Uterus (tissue), 4 donors: ENCODE results near the gene TTC29. TPM values are rescaled to one million over a fixed set of nuclear protein-coding genes. Genes with fewer than 3 reads are reported as not detected.
"Not testable (repeated sequence)": the region's sequence is repeated elsewhere in the genome, so short reads cannot be mapped to it uniquely, and the experiment has no call there.

Source experiments
- DNase-seq, 2 donors: peaks; one replicate each; pipeline ENCODE4 v3.0.0-alpha.2; 2019 to 2020
- H3K27ac ChIP-seq, 2 donors: fragments of 200-600 bp; sonication (generic); 1 replicate in 1 of 2; 2 replicates in 1 of 2; pipeline ENCODE4 v1.5.1; 2016 to 2018
- H3K27me3 ChIP-seq, 2 donors: fragments of 200-600 bp; sonication (generic); one replicate each; pipeline ENCODE4 v1.5.1; 2018 to 2019; ENCODE audit warnings: control low read depth in 1 of 2
- H3K36me3 ChIP-seq, 2 donors: fragments of 200-600 bp; sonication (generic); one replicate each; pipeline ENCODE4 v1.5.1; 2019; ENCODE audit warnings: control low read depth in 1 of 2
- H3K4me1 ChIP-seq, 2 donors: fragments of 200-600 bp; sonication (generic); one replicate each; pipeline ENCODE4 v1.5.1; 2018 to 2019; ENCODE audit warnings: control low read depth in 1 of 2
- H3K4me3 ChIP-seq, 2 donors: fragments of 200-600 bp; sonication (generic); 1 replicate in 1 of 2; 2 replicates in 1 of 2; pipeline ENCODE4 v1.5.1; 2018 to 2019; ENCODE audit warnings: mild to moderate bottlenecking in 1 of 2
- H3K9me3 ChIP-seq, 2 donors: fragments of 200-600 bp; sonication (generic); one replicate each; pipeline ENCODE4 v1.5.1; 2019; ENCODE audit warnings: control low read depth in 1 of 2
- POLR2A ChIP-seq, 2 donors: fragments of 450-650 bp; IDR thresholded peaks; one replicate each; pipeline ENCODE4 v1.6.1; 2016; ENCODE audit warnings: antibody characterized with exemption in 2 of 2, mild to moderate bottlenecking in 1 of 2, moderate library complexity in 1 of 2
- intact Hi-C: fragments of 100-400 bp; cut with DNase I; formaldehyde crosslinking; loops from one replicate; pipeline ENCODE4 v1.15.1; 2023; ENCODE audit warnings: low total_unique reads
- total RNA-seq, 4 donors: library from RNA; depleted of rRNA in 3 of 4; stranded (reverse); fragments of >200 nt in 3 of 4; gene quantifications; one replicate each; pipeline versions ENCODE4 v1.1.0 to v1.2.4, GENCODE V29; 2014 to 2023
- TF ChIP-seq, protein P1 (sequence below), 4 experiments: fragments of 200-600 bp in 2 of 4; fragments of 450-650 bp in 2 of 4; sonication (generic) in 2 of 4; IDR thresholded peaks; one replicate each; pipeline ENCODE4 v1.5.1; 2016 to 2019; ENCODE audit warnings: antibody characterized with exemption in 4 of 4, mild to moderate bottlenecking in 2 of 4, moderate library complexity in 1 of 4
- donor health status: DM: yes; HTN: yes; CAD: no.

The TTC29 gene
- total RNA-seq, 4 donors from 2014 or later = 2.1 TPM; not detected in 3

GRCh38 chr4:146709956-146710355 lies 235.7 kb downstream of the TTC29 start:
- intact Hi-C loops = no loop called here
- Histone ChIP-seq H3K4me3 (no peak overlapping the region), H3K27me3 (no peaks in the 10 kb centered on the region), H3K9me3 (no peaks in the 10 kb centered on the region), H3K27ac (no peak overlapping the region), H3K36me3 (no peaks in the 10 kb centered on the region), H3K4me1 (no peaks in the 10 kb centered on the region)
- no peak for DNase-seq
- no peak for TF ChIP-seq POLR2A (IDR thresholded peaks at IDR 0.05)
- TF ChIP-seq, protein P1, sequence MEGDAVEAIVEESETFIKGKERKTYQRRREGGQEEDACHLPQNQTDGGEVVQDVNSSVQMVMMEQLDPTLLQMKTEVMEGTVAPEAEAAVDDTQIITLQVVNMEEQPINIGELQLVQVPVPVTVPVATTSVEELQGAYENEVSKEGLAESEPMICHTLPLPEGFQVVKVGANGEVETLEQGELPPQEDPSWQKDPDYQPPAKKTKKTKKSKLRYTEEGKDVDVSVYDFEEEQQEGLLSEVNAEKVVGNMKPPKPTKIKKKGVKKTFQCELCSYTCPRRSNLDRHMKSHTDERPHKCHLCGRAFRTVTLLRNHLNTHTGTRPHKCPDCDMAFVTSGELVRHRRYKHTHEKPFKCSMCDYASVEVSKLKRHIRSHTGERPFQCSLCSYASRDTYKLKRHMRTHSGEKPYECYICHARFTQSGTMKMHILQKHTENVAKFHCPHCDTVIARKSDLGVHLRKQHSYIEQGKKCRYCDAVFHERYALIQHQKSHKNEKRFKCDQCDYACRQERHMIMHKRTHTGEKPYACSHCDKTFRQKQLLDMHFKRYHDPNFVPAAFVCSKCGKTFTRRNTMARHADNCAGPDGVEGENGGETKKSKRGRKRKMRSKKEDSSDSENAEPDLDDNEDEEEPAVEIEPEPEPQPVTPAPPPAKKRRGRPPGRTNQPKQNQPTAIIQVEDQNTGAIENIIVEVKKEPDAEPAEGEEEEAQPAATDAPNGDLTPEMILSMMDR (IDR thresholded peaks at IDR 0.05) = no peak

DNA sequence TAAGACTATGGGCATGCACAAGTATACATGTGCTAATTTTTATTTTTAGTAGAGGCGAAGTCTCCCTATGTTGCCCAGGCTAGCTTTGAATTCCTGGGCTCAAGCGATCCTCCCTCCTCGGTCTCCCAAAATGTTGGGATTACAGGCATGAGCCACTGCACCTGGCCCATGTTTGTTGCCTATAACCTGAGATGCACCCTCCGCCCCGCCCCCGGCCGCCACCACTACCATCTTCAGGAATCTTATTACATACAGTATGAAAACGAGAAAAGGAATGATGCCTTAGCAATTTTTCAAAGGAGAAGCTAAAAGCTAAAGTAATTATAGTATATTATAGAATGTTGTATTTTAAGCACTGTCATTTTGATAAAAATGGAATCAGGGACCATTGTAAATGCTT lies 245.8 kb downstream of the TTC29 start:
- Histone ChIP-seq H3K36me3 (no peaks in the 10 kb centered on the region), H3K4me3 (no peak overlapping the region)
- intact Hi-C loops = no loop called here

GRCh38 chr4:146674829-146675570 lies 270.7 kb downstream of the TTC29 start:
- no peaks in the 10 kb centered on the region for H3K27me3 ChIP-seq

More for the DNA sequence above, 245.8 kb downstream of the TTC29 start:
- H3K27me3 ChIP-seq = no peaks in the 10 kb centered on the region
- H3K4me1 ChIP-seq = no peaks in the 10 kb centered on the region
- no peak for DNase-seq
- TF ChIP-seq POLR2A (IDR thresholded peaks at IDR 0.05) = no peak
- TF ChIP-seq, protein P1 (IDR thresholded peaks at IDR 0.05) = no peak
- H3K27ac ChIP-seq = no peak overlapping the region
- H3K9me3 ChIP-seq = no peaks in the 10 kb centered on the region

DNA sequence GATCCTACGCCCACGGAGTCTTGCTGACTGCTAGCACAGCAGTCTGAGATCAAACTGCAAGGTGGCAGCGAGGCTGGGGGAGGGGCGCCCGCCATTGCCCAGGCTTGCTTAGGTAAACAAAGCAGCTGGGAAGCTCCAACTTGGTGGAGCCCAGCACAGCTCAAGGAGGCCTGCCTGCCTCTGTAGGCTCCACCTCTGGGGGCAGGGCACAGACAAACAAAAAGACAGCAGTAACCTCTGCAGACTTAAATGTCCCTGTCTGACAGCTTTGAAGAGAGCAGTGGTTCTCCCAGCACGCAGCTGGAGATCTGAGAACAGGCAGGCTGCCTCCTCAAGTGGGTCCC lies 281.7 kb downstream of the TTC29 start:
- H3K9me3 ChIP-seq, H3K27me3 ChIP-seq, DNase-seq, H3K27ac ChIP-seq, H3K36me3 ChIP-seq, H3K4me1 ChIP-seq, intact Hi-C loops, H3K4me3 ChIP-seq: not testable (repeated sequence)

More at GRCh38 chr4:146674829-146675570, 270.7 kb downstream of the TTC29 start:
- no peak overlapping the region for H3K27ac ChIP-seq
- TF ChIP-seq, protein P1 (IDR thresholded peaks at IDR 0.05) = no peak
- no peak for TF ChIP-seq POLR2A (IDR thresholded peaks at IDR 0.05)
- no peaks in the 10 kb centered on the region for H3K9me3 ChIP-seq
- no peak for DNase-seq
- intact Hi-C loops = no loop called here
- H3K4me1 ChIP-seq = no peaks in the 10 kb centered on the region
- H3K4me3 ChIP-seq = no peak overlapping the region
- H3K36me3 ChIP-seq = no peaks in the 10 kb centered on the region

DNA sequence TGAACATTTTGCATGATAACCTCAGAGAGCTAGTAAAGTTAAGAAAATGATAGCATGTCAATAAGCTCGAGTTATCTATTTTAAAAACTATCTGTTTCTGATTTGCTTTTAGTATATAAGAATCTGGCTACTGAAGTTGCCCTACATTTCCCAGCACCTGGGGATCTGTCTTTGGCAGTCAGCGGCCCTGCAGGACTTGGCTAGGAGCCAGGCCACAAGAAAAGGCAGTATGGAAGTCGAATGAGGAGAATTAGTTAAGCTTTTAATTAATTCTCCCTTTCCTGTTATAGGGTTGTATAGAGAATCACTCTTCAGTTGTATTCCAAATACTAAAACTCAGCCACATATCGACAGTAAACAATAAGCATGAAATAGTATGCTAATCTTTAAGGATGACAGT lies 284.3 kb downstream of the TTC29 start:
- intact Hi-C loops = no loop called here
- TF ChIP-seq, protein P1 (IDR thresholded peaks at IDR 0.05) = no peak
- TF ChIP-seq POLR2A (IDR thresholded peaks at IDR 0.05) = no peak
- H3K9me3 ChIP-seq = no peaks in the 10 kb centered on the region

More for the DNA sequence above, 284.3 kb downstream of the TTC29 start:
- no peaks in the 10 kb centered on the region for H3K36me3 ChIP-seq
- H3K4me1 ChIP-seq = no peaks in the 10 kb centered on the region
- no peak overlapping the region for H3K4me3 ChIP-seq
- no peak overlapping the region for H3K27ac ChIP-seq
- H3K27me3 ChIP-seq = no peaks in the 10 kb centered on the region
- no peak for DNase-seq
